Measurements from ENCODE around the gene ABHD2. TPM values are rescaled to one million over a fixed set of nuclear protein-coding genes. Genes with fewer than 3 reads are reported as not detected.

Gene ABHD2
- total RNA-seq, 4 donors from 2014 or later = 37.8 to 81.5 (median 58.3) TPM

DNA sequence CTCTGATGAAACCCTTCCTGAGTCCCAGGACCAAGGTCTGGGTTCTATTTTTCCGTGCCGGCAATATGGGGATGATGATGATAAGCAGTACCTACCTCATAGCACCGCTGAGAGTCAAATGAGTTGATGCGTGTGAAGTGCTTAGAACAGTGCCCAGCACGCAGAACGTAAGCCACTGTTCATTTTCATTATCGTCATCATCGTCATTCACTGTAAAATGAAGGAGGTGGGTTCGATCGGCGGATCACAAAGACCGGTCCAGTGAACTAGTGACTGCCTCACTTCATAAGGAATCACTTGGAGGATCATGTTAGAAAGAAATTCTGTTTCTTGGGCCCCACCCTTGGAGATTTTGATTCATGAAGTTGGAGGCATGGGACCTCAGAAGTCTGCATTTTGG is 88.9 kb downstream of the ABHD2 start:
- H3K4me1 ChIP-seq = no peaks in the 10 kb centered on the region
- TF ChIP-seq, protein P1, sequence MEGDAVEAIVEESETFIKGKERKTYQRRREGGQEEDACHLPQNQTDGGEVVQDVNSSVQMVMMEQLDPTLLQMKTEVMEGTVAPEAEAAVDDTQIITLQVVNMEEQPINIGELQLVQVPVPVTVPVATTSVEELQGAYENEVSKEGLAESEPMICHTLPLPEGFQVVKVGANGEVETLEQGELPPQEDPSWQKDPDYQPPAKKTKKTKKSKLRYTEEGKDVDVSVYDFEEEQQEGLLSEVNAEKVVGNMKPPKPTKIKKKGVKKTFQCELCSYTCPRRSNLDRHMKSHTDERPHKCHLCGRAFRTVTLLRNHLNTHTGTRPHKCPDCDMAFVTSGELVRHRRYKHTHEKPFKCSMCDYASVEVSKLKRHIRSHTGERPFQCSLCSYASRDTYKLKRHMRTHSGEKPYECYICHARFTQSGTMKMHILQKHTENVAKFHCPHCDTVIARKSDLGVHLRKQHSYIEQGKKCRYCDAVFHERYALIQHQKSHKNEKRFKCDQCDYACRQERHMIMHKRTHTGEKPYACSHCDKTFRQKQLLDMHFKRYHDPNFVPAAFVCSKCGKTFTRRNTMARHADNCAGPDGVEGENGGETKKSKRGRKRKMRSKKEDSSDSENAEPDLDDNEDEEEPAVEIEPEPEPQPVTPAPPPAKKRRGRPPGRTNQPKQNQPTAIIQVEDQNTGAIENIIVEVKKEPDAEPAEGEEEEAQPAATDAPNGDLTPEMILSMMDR (IDR thresholded peaks at IDR 0.05) = no peak
- no peak for TF ChIP-seq POLR2A (IDR thresholded peaks at IDR 0.05)
- no peak for TF ChIP-seq EP300 (IDR thresholded peaks at IDR 0.05; ENCODE audit: low read depth)
- no peak for TF ChIP-seq POLR2AphosphoS5 (IDR thresholded peaks at IDR 0.05)
- peaks cover 0 to 14% (median 4%) of the 10 kb centered on the region in 4 donors for H3K36me3 ChIP-seq
- intact Hi-C loops (cut with DNase I; ENCODE audit: low total_unique reads) = loop anchor here (5.0 to 10.0 kb wide), 2 partner anchors 120 to 272 kb away; no protein-coding TSS in a partner anchor
- no peaks in the 10 kb centered on the region for H3K9me3 ChIP-seq
- no peaks in the 10 kb centered on the region for H3K27me3 ChIP-seq
- in situ Hi-C loops (cut with MboI; ENCODE audit: low pct_ligation_motif_present in 1 of 4, low pct_unique_long_range_greater_than_20kb in 1 of 4, low sequenced_read_pairs in 3 of 4) = loop anchor here (10.0 to 25.0 kb wide), 4 partner anchors 115 to 272 kb away; partner anchors contain the start of gene MFGE8 (in 1 of the 4)
- no peak overlapping the region for H3K27ac ChIP-seq
- DNase-seq = no peak
- 86 to 91% methylated on average over 4 to 12 of the region's 12 CpGs for WGBS, 2 donors (ENCODE audit: low coverage in 1 of 2)
- no peak overlapping the region for H3K4me3 ChIP-seq

DNA sequence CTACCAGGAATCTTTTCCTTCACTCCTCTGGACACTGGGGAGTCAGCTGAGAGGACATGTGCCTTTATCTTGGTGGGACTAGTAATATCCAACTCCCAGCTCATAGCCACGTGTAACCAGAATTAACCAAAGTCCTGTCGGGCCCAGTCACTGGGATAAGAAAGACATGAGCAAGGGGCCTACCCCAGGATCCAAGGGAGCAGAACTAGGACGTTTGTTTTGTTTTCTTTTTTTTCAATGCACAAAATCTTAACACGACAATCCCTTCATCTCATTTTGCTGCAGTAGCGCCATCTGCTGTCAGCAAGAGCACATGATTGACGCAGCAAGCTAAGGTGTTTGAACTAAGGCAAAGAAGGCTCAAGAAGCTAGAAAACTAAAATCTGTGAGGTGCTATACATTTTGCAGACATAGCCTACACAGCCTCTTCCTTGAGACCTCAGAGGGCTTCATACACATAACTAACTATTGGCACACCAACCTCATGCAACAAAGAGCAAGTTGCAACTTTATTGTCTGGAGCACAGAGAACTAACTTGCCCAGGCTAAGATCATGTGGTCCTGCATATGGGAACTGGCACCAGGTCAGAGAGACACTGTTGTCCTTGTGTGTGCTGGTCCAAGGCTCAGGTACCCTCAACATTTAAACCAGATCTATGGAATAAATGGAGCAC is 89.5 kb downstream of the ABHD2 start:
- WGBS, 2 donors (ENCODE audit: low coverage in 1 of 2) = 9 to 22% methylated on average over 6 of the region's 6 CpGs
- Histone ChIP-seq H3K27ac (no peak overlapping the region), H3K4me3 (no peak overlapping the region), H3K4me1 (no peaks in the 10 kb centered on the region), H3K9me3 (no peaks in the 10 kb centered on the region), H3K36me3 (peaks cover 0 to 14% (median 4%) of the 10 kb centered on the region in 4 donors), H3K27me3 (no peaks in the 10 kb centered on the region)
- TF ChIP-seq POLR2AphosphoS5 (IDR thresholded peaks at IDR 0.05) (peak in 1 of 3 donors; percentile 15), EP300 (IDR thresholded peaks at IDR 0.05; ENCODE audit: low read depth) (no peak)
- TF ChIP-seq, protein P1 (IDR thresholded peaks at IDR 0.05) = peak; percentile 74 to 82 (median 79)
- in situ Hi-C loops (cut with MboI; ENCODE audit: low pct_ligation_motif_present in 1 of 4, low pct_unique_long_range_greater_than_20kb in 1 of 4, low sequenced_read_pairs in 3 of 4) (loop anchor here (10.0 to 25.0 kb wide), 4 partner anchors 115 to 273 kb away; partner anchors contain the start of gene MFGE8 (in 1 of the 4)), intact Hi-C loops (cut with DNase I; ENCODE audit: low total_unique reads) (loop anchor here (5.0 to 10.0 kb wide), 2 partner anchors 120 to 273 kb away; no protein-coding TSS in a partner anchor)
- peak; percentile 62 for DNase-seq

DNA sequence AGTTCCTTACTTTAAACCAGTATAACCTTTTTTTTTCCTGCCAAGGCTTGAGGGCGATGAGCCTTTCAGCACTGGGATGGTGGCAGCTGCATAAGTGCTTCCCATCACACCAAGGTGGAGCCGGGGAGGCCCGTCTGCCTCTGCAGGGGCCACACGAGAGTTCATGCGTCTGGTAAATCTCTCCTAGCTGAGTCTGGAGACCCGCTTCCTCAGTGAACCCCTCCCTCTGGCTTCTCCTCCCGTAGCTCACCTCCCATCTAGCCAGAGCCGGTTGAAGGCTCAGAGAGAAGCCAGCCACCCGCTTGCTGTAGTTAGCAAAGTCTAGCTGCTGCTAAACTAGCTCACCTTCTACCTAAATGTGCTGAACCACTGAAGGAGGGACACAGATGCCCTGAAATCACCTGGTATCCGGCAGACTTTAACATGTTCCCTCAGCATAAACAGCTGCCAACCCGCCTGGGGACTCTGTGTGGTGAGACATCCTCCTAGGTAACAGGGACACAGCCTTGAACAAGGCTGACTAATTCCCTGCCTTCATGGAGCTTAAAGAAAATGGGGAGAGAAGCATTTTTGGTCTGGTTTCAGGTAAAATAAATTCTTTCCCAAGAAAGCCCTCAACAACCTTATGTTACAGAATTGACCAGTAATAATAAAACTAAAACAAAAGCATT is 90.2 kb downstream of the ABHD2 start:
- H3K36me3 ChIP-seq = peaks cover 0 to 14% (median 4%) of the 10 kb centered on the region in 4 donors
- no peak overlapping the region for H3K4me3 ChIP-seq
- no peak overlapping the region for H3K27ac ChIP-seq
- H3K4me1 ChIP-seq = no peaks in the 10 kb centered on the region
- no peaks in the 10 kb centered on the region for H3K27me3 ChIP-seq
- WGBS, 2 donors (ENCODE audit: low coverage in 1 of 2) = 85 to 88% methylated on average over 2 to 11 of the region's 11 CpGs
- DNase-seq = no peak
- in situ Hi-C loops (cut with MboI; ENCODE audit: low pct_ligation_motif_present in 1 of 4, low pct_unique_long_range_greater_than_20kb in 1 of 4, low sequenced_read_pairs in 3 of 4) = loop anchor here (10.0 to 25.0 kb wide), 4 partner anchors 116 to 274 kb away; partner anchors contain the start of gene MFGE8 (in 1 of the 4)
- TF ChIP-seq POLR2A (IDR thresholded peaks at IDR 0.05) (no peak), EP300 (IDR thresholded peaks at IDR 0.05; ENCODE audit: low read depth) (no peak), POLR2AphosphoS5 (IDR thresholded peaks at IDR 0.05) (no peak)
- TF ChIP-seq, protein P1 (IDR thresholded peaks at IDR 0.05) = no peak
- no peaks in the 10 kb centered on the region for H3K9me3 ChIP-seq
- intact Hi-C loops (cut with DNase I; ENCODE audit: low total_unique reads) = loop anchor here (5.0 to 10.0 kb wide), 2 partner anchors 121 to 274 kb away; no protein-coding TSS in a partner anchor
